ENCODE measurements around the gene MYBPH.

MYBPH gene

DNA sequence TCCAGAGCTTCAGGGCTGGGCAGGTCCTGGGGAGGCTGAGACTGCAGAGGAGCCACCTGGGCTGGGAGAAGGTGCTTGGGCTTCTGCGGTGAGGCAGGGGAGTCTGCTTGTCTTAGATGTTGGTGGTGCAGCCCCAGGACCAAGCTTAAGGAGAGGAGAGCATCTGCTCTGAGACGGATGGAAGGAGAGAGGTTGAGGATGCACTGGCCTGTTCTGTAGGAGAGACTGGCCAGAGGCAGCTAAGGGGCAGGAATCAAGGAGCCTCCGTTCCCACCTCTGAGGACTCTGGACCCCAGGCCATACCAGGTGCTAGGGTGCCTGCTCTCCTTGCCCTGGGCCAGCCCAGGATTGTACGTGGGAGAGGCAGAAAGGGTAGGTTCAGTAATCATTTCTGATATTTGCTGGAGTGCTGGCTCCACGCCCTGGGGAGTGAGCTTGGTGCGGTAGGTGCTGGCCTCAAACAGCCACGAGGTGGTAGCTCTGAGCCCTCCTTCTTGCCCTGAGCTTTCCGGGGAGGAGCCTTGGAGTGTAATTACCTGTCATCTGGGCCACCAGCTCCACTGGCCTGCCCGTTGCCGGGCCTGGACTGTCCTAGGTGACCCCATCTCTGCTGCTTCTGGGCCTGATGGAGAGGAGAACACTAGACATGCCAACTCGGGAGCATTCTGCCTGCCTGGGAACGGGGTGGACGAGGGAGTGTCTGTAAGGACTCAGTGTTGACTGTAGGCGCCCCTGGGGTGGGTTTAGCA, 9.3 kb downstream of the MYBPH start:
- no peak for DNase-seq (ENCODE audit: low read depth)

GRCh38 chr1:203165800-203166161, 9.8 kb downstream of the MYBPH start:
- DNase-seq (ENCODE audit: low read depth): no peak

DNA sequence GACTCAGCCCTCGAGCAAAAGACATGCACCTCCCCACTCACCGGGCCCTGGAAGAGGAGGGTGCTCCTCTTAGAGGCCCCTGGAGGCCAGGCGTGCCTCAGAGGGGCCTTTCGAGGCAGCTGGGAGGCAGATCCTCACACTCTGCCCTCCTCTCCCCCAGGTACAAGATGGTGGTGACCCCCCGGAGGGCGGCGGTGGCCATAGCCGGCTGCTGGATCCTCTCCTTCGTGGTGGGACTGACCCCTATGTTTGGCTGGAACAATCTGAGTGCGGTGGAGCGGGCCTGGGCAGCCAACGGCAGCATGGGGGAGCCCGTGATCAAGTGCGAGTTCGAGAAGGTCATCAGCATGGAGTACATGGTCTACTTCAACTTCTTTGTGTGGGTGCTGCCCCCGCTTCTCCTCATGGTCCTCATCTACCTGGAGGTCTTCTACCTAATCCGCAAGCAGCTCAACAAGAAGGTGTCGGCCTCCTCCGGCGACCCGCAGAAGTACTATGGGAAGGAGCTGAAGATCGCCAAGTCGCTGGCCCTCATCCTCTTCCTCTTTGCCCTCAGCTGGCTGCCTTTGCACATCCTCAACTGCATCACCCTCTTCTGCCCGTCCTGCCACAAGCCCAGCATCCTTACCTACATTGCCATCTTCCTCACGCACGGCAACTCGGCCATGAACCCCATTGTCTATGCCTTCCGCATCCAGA, 10.4 kb downstream of the MYBPH start:
- DNase-seq (ENCODE audit: low read depth): no peak

- DNase-seq (ENCODE audit: low read depth): no peak
Measured at GRCh38 chr1:203163891-203164635, 11.6 kb downstream of the MYBPH start.

GRCh38 chr1:203162403-203162802, 13.2 kb downstream of the MYBPH start:
- DNase-seq (ENCODE audit: low read depth): no peak

- no peak for DNase-seq (ENCODE audit: low read depth)
Measured at GRCh38 chr1:203161703-203162102, 13.9 kb downstream of the MYBPH start.

GRCh38 chr1:203161175-203161574, 14.5 kb downstream of the MYBPH start:
- no peak for DNase-seq (ENCODE audit: low read depth)

GRCh38 chr1:203159844-203160243, 15.8 kb downstream of the MYBPH start:
- DNase-seq (ENCODE audit: low read depth): no peak

GRCh38 chr1:203158960-203159665, 16.5 kb downstream of the MYBPH start:
- no peak for DNase-seq (ENCODE audit: low read depth)

GRCh38 chr1:203158423-203158822, 17.2 kb downstream of the MYBPH start:
- DNase-seq (ENCODE audit: low read depth): no peak

GRCh38 chr1:203156280-203156679, 19.3 kb downstream of the MYBPH start:
- DNase-seq (ENCODE audit: low read depth): no peak

- no peak for DNase-seq (ENCODE audit: low read depth)
Measured at GRCh38 chr1:203153989-203154821, 21.4 kb downstream of the MYBPH start.

DNA sequence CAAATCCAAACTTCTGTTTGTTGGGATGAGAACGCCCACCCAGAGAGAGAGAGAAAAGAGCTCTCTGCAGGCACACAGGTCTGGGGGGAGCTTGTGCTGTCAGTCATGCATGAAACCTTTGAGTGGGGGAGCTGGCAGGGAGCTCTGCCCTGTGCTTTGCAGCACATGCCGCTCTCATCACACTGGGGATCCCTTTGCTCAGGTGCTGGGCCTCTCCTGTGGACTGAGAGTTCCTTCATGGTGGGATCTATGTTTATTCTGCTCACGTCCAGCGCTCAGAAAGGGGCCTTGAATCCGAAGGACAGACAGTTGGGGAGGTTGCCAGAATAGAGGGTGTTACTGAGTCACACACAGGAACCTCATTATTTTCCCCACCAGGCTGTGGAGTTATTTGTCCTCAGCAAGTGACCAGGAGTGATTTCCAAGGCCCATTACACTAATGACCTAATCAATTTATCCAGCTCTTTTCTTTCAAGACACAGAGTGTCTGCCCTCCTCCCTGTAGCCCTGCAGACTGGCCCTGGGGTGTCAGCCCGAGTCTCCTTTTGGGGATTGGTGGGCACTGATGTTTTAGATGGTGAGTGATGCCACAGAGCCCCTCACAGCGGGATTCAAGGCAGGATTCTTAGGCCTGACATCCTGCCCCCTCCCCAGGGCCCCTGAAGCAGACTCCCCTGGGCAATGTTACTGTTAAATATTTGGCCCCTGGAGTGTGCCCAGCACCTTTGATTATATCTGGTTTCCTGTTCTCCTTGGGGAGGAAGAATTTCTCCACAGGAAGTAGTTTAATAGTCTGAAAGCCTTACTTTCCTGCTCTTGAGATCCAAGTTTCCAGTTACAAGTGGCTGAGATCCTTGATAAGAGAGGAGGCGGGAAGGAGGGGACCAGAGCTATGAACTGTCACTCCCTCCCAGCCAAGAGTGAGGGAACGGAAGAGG, 22.3 kb downstream of the MYBPH start:
- no peak for DNase-seq (ENCODE audit: low read depth)

- DNase-seq (ENCODE audit: low read depth): no peak
Measured at GRCh38 chr1:203152158-203153034, 23.2 kb downstream of the MYBPH start.

- DNase-seq (ENCODE audit: low read depth): no peak
Measured at GRCh38 chr1:203151362-203152157, 24.1 kb downstream of the MYBPH start.

DNA sequence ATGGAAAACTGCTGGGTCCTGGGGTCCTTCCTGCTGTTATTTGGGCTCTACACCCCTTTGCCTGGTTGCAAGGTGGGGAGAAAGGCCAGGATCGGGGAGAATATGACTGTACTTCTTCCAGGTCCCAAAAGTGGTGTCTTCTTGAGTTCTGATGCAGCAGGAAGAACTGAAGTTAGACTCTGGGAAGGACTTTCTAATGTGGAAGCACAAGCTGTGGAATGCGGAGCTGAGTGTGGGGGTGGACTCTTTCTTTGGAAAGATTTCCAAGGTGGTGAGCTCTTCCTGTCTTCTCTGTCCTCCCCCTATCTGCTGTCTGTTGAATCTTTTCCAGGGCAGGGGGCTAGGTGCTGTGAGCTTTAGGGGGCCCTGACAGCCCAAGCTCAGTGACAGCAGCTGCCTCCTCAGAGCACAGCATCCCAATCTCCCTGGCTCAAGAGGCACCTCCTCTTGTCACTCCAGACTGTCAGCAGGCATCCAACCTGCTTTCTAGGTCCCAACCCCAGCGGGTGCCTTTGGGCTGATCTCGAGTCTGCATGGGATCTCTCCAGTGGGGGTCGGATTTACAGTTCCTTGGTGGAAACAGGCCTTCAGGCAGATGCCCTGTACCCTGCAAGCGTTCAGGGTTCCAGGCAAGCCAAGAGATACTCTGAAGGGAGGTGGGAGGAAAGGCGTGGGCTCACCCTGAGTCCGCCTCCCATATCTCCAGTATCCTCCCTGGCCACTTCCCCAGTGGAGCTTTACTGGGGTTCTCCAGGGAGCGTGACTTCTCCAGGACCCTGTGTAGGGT, 24.9 kb downstream of the MYBPH start:
- DNase-seq (ENCODE audit: low read depth): no peak

DNA sequence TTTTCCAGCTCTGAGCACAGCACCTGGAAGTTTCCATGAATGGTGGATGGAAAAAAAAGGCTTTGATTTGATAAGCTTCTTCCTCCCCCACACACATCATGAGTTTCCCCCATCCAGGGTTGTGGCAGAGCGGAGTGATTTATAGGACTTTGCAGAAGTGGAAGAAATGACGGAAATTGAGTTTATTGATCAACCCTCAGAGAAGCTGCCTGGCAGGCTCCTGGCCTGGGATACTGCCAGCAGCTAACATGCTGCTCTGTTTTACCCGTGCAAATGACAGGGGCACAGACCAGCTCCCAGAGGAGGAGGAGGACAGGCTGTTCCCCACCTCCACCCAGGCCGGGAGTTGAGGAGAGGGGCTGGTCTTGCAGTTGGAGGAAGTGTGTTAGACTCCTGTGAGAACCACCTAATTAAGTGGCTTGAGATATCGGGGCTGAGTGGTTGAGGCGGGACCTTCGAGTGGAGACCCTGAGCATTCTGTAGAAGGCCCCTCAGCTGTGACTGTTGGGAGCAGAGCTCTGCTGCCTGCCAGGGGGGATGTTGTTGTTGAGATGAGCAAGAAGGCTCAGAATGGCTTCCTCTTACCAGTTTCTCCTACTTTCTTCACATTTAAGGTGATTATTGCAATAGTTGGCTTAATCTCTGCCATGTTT, 26.3 kb downstream of the MYBPH start:
- no peak for DNase-seq (ENCODE audit: low read depth)

Data from fibroblast of gingiva (primary cell).